ENCODE measurements around the gene STXBP2. TPM values are rescaled to one million over a fixed set of nuclear protein-coding genes. Genes with fewer than 3 reads are reported as not detected.

Gene STXBP2
- total and polyA plus RNA-seq, 9 of the 15 experiments (the other 6 are each of a cell fraction or from before 2014, with no cell fraction given), result 2.5 to 163 (median 71.3) TPM

DNA sequence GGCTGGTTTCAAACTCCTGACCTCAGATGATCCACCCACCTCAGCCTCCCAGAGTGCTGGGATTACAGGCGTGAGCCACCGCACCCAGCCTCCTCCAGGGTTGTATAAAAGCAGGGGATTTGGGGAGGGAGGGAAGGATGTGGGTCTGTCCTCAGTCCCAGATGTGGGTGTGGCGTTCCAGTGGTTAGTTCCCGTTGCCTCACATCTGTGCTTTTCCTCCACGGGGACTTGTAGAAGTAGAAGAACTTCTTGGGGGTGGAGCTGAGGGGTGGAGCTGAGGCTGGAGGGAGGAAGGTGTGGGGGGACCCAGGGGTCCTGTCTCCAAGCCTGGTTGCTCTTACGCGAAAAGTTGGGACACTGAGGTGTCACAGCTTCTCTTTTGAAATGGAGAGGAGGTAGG lies 39.5 kb downstream of the STXBP2 start (continued):
- no peak for TF ChIP-seq ETV6 (IDR thresholded peaks at IDR 0.05; ENCODE audit: borderline replicate concordance in 1 of 2, low read depth in 2 of 2, low read length in 1 of 2)
- no peak for TF ChIP-seq ETV6 (CRISPR knock-in tag; IDR thresholded peaks at IDR 0.05; ENCODE audit: borderline replicate concordance)
- TF ChIP-seq HDGF (IDR thresholded peaks at IDR 0.05), result no peak
- TF ChIP-seq, protein P1, sequence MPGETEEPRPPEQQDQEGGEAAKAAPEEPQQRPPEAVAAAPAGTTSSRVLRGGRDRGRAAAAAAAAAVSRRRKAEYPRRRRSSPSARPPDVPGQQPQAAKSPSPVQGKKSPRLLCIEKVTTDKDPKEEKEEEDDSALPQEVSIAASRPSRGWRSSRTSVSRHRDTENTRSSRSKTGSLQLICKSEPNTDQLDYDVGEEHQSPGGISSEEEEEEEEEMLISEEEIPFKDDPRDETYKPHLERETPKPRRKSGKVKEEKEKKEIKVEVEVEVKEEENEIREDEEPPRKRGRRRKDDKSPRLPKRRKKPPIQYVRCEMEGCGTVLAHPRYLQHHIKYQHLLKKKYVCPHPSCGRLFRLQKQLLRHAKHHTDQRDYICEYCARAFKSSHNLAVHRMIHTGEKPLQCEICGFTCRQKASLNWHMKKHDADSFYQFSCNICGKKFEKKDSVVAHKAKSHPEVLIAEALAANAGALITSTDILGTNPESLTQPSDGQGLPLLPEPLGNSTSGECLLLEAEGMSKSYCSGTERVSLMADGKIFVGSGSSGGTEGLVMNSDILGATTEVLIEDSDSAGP (CRISPR knock-in tag; IDR thresholded peaks at IDR 0.05), result no peak
- TF ChIP-seq, protein P2, sequence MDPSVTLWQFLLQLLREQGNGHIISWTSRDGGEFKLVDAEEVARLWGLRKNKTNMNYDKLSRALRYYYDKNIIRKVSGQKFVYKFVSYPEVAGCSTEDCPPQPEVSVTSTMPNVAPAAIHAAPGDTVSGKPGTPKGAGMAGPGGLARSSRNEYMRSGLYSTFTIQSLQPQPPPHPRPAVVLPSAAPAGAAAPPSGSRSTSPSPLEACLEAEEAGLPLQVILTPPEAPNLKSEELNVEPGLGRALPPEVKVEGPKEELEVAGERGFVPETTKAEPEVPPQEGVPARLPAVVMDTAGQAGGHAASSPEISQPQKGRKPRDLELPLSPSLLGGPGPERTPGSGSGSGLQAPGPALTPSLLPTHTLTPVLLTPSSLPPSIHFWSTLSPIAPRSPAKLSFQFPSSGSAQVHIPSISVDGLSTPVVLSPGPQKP (CRISPR knock-in tag; IDR thresholded peaks at IDR 0.05), result no peak
- TF ChIP-seq ZEB2 (IDR thresholded peaks at IDR 0.05), result no peak
- no peak for TF ChIP-seq SP1 (CRISPR knock-in tag; IDR thresholded peaks at IDR 0.05)

DNA sequence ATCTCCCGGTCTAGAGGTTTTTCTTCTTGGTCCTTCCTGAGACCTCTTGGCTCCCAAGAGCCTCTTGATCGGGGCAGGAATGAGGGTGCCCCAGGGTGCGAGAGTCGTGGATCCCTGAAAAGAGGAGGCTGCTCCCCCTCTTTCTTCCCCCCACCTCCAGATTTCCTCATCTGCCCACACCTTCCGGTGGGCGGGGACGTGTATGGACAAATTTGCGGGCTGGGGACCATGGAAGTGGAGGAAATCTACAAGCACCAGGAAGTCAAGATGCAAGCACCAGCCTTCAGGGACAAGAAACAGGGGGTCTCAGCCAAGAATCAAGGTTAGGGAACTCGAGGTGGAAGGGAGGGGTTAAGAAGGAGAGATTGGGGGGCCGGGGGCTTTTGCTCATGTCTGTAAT lies 39.9 kb downstream of the STXBP2 start, which contains the start of gene MCEMP1:
MCEMP1 (plus strand) TSS at position 237 of the 400 bp plus-strand sequence; CDS start at position 268, 31 bp downstream.
- intact Hi-C loops (cut with micrococcal nuclease), result no loop called here
- no peaks in the 10 kb centered on the region for H3K9me1 ChIP-seq (ENCODE audit: control insufficient read depth, insufficient read depth, low read length)
- H3K79me2 ChIP-seq (ENCODE audit: control insufficient read depth, insufficient read depth, low read length), result peaks cover 11% of the 10 kb centered on the region; the same call in 2 of the 3 replicates
- no peaks in the 10 kb centered on the region for H4K20me1 ChIP-seq (replicated peaks; ENCODE audit: control insufficient read depth, insufficient read depth, low read length)
- DNase-seq (ENCODE audit: extremely low read depth in 1 of 4, low spot score in 3 of 4), result no peak
- no peak for FAIRE-seq
- H3K9me3 ChIP-seq (replicated peaks; ENCODE audit: control insufficient read depth, insufficient read depth, low read depth, low read length), result peaks cover 5% of the 10 kb centered on the region; the same call in 1 of the 2 replicates
- peaks cover 10 to 17% of the 10 kb centered on the region in 2 experiments; a peak in 4 of 5 replicates for H3K4me1 ChIP-seq (replicated peaks in 1 of 2; ENCODE audit: control insufficient read depth in 2 of 2, insufficient read depth in 2 of 2, low read length in 2 of 2)
- peak within 1 kb of the TSS; percentile 31 for H3K4me2 ChIP-seq (ENCODE audit: insufficient read depth, low read length)
- no TSS peak for BruUV-seq (replicated peaks)
- ChIA-PET POLR2A (no interaction called here), CTCF (ENCODE audit: low intra/inter-chr PET ratio) (no interaction called here)
- no peak within 1 kb of the TSS; the same call in 1 of the 2 replicates for H3K4me3 ChIP-seq
- peaks cover under 1 to 11% of the 10 kb centered on the region in 2 experiments; a peak in 2 of 5 replicates for H3K27me3 ChIP-seq (ENCODE audit: control insufficient read depth in 2 of 2, insufficient read depth in 2 of 2, low read length in 2 of 2)
- ATAC-seq, result no peak
- in situ Hi-C loops (cut with MboI), result loop anchor here (5.0 kb wide), 1 partner anchor 90 kb away; no protein-coding TSS in a partner anchor
- 3% methylated on average over 10 of the region's 10 CpGs for WGBS (ENCODE audit: insufficient coverage, low coverage, missing lambda C conversion rate)
- no peak within 1 kb of the TSS for H3K9ac ChIP-seq (ENCODE audit: insufficient read depth in 1 of 2, low read depth in 2 of 2, low read length in 2 of 2)
- no peaks in the 10 kb centered on the region for H3K36me3 ChIP-seq (ENCODE audit: control insufficient read depth, insufficient read depth, low read length)
- peak within 1 kb of the TSS; percentile 55; the same call in 1 of the 2 replicates for H2AFZ ChIP-seq (ENCODE audit: low read depth, low read length)
- no peak within 1 kb of the TSS for H3K27ac ChIP-seq (ENCODE audit: extremely low read depth, low read depth, low read length)
- TF ChIP-seq GABPA (tag; conservative IDR thresholded peaks at IDR 0.05; ENCODE audit: low read depth), result peak; percentile 55; the same call in 1 of the 2 replicates
- TF ChIP-seq, protein P3, sequence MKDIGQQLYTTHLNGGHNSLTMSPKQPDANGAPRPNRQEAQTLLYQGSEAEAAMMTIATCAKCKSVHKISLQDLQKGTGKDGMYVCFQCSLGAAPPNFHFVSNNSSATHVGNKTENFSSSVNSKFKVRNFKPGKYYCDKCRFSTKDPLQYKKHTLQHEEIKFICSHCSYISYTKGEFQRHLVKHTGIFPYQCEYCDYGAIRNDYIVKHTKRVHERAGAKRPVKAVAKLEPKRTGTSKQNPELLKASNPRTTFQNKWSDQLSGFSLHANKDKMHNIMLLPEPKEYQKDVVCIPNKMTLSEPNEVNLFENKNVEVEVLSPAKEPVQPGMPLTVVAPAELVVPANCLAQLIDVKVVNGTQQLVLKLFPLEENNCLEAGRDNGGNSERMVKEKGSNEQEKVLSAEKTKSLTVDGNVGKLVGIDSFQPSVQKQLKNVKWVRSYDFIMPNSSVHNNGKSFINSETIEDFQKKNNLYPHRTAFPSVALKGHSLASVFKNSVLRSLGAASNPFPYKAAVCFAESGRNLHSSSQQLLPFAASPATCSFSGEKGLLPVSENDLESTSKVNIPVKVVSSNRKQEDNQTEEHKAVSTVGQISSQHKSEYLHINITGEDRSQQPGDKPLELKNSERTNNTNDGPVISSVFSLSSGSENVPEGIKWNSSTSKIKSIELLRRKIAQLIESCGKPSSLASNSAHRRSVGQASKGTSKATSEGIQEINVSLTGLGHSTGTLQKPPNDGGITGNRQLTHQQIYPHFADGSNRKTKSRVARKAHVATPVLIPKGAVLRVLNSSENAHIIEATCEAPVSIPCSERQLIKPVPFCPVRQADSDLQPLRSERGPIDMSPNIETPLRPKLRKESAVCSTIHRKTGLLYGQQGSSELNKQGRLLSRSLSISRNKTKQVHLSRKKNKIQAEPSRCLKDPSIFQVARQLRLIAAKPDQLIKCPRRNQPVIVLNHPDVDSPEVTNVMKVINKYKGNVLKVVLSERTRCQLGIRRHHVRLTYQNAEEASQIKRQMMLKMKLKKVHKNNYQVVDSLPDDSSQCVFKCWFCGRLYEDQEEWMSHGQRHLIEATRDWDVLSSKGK (CRISPR knock-in tag; IDR thresholded peaks at IDR 0.05), result no peak
- peak; percentile 49 for TF ChIP-seq ETV1 (tag; conservative IDR thresholded peaks at IDR 0.05; ENCODE audit: low read depth)
- TF ChIP-seq MAZ (CRISPR knock-in tag; conservative IDR thresholded peaks at IDR 0.05 in 1 of 2, IDR thresholded peaks at IDR 0.05 in 1 of 2), result peak in 1 of 2 experiments; percentile 57; a peak in 2 of 4 replicates
- TF ChIP-seq MTF1 (CRISPR knock-in tag; IDR thresholded peaks at IDR 0.05; ENCODE audit: borderline replicate concordance), result no peak
